Tibial nerve (tissue), 4 donors: ENCODE data around the gene PCLO. TPM values are rescaled to one million over a fixed set of nuclear protein-coding genes. Genes with fewer than 3 reads are reported as not detected.

ENCODE experiments used
- DNase-seq, 2 donors: peaks; one replicate each; pipeline ENCODE4 v3.0.0-alpha.2; 2019; ENCODE audit warnings: low spot score in 2 of 2
- H3K27ac ChIP-seq, 4 donors: fragments of 200-600 bp; sonication (generic) in 3 of 4; one replicate each; pipeline ENCODE4 v1.5.1; 2017 to 2019; ENCODE audit warnings: mild to moderate bottlenecking in 1 of 4
- H3K27me3 ChIP-seq, 2 donors: fragments of 200-600 bp; sonication (generic) in 1 of 2; one replicate each; pipeline versions ENCODE4 v1.5.1 to v1.6.0; 2017 to 2019
- H3K36me3 ChIP-seq, 3 donors: fragments of 200-600 bp; sonication (generic); one replicate each; pipeline ENCODE4 v1.5.1; 2018 to 2019
- H3K4me1 ChIP-seq, 4 donors: fragments of 200-600 bp; sonication (generic) in 3 of 4; one replicate each; pipeline ENCODE4 v1.5.1; 2017 to 2019
- H3K4me3 ChIP-seq, 4 donors: fragments of 200-600 bp; sonication (generic) in 3 of 4; one replicate each; pipeline ENCODE4 v1.5.1; 2017 to 2019; ENCODE audit warnings: mild to moderate bottlenecking in 1 of 4, moderate library complexity in 1 of 4
- H3K9me3 ChIP-seq, 4 donors: fragments of 200-600 bp; sonication (generic) in 3 of 4; one replicate each; pipeline ENCODE4 v1.5.1; 2017 to 2019
- EP300 ChIP-seq, 2 donors: sonication (generic); formaldehyde crosslinking; IDR thresholded peaks; one replicate each; pipeline ENCODE4 v1.6.1; 2017; ENCODE audit warnings: antibody characterized with exemption in 2 of 2, mild to moderate bottlenecking in 1 of 2
- POLR2A ChIP-seq, 2 donors: fragments of 450-650 bp; IDR thresholded peaks; one replicate each; pipeline ENCODE4 v1.6.1; 2017; ENCODE audit warnings: antibody characterized with exemption in 2 of 2, mild to moderate bottlenecking in 2 of 2, moderate library complexity in 2 of 2
- WGBS, 2 donors: methylation state at CpG; one replicate each; pipeline ENCODE4 v1.1.5; 2018; 5-methylcytosine and 5-hydroxymethylcytosine counted together
- total RNA-seq, 4 donors: library from RNA; depleted of rRNA; stranded (reverse); fragments of >200 nt; gene quantifications; one replicate each; pipeline ENCODE4 v1.1.0, GENCODE V29; 2016
- TF ChIP-seq, protein P1 (sequence below), 5 experiments: fragments of 200-600 bp in 3 of 5; fragments of 450-650 bp in 2 of 5; sonication (generic) in 3 of 5; IDR thresholded peaks; one replicate each; pipeline ENCODE4 v1.5.1; 2016 to 2019; ENCODE audit warnings: antibody characterized with exemption in 5 of 5, mild to moderate bottlenecking in 3 of 5, moderate library complexity in 2 of 5

PCLO gene
- total RNA-seq, 4 donors from 2014 or later: under 0.01 to 0.78 (median 0.52) TPM

DNA sequence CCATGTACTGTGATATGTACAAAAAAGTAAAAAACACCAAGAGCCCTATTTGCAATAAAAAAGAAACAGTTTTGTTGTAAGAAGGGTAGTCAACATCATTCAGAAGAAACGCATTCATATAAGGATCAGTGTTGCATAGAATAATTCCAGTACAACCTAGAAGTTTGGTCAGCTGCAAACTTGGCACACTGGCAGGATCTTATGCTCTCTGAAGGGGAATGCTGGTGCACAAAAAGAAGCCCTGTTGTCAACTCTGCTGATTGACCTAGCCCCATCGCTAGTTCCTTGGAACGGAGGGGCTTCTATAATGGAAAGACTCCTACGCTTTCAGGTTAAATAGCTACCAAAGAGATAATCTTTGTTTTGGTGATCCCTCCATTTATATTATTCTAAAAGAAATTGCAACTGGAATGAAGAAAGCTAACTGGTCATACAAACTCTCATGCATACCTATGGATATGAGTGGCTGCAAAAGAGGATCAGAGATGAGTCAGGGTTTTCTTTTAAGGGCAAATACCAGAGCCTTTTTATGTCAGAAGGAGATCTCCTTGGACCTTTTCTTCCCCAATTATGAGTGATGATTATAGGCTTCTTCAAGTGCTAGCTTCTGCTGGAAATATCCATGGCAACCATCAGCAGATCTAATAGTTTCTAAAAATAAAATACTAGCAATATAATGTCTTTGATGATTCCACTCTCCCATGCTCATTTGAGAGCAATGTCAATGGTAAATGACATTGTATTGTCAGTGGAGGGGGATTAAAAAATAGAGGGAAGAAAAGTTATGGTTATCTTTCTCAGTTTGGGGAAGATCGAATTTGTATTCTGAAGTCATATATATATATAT lies 406.8 kb downstream of the PCLO start:
- no peaks in the 10 kb centered on the region for H3K27me3 ChIP-seq
- no peaks in the 10 kb centered on the region for H3K36me3 ChIP-seq
- H3K4me3 ChIP-seq: no peak overlapping the region
- no peaks in the 10 kb centered on the region for H3K9me3 ChIP-seq
- H3K4me1 ChIP-seq: no peaks in the 10 kb centered on the region
- no peak for DNase-seq
- TF ChIP-seq POLR2A (IDR thresholded peaks at IDR 0.05) (no peak), EP300 (IDR thresholded peaks at IDR 0.05) (no peak)
- TF ChIP-seq, protein P1, sequence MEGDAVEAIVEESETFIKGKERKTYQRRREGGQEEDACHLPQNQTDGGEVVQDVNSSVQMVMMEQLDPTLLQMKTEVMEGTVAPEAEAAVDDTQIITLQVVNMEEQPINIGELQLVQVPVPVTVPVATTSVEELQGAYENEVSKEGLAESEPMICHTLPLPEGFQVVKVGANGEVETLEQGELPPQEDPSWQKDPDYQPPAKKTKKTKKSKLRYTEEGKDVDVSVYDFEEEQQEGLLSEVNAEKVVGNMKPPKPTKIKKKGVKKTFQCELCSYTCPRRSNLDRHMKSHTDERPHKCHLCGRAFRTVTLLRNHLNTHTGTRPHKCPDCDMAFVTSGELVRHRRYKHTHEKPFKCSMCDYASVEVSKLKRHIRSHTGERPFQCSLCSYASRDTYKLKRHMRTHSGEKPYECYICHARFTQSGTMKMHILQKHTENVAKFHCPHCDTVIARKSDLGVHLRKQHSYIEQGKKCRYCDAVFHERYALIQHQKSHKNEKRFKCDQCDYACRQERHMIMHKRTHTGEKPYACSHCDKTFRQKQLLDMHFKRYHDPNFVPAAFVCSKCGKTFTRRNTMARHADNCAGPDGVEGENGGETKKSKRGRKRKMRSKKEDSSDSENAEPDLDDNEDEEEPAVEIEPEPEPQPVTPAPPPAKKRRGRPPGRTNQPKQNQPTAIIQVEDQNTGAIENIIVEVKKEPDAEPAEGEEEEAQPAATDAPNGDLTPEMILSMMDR (IDR thresholded peaks at IDR 0.05): no peak
- 92 to 94% methylated on average over 5 of the region's 5 CpGs for WGBS, 2 donors
- no peak overlapping the region for H3K27ac ChIP-seq

GRCh38 chr7:82750007-82750406 lies 412.7 kb downstream of the PCLO start:
- H3K27ac ChIP-seq: no peak overlapping the region
- H3K27me3 ChIP-seq: no peaks in the 10 kb centered on the region
- no peaks in the 10 kb centered on the region for H3K36me3 ChIP-seq
- no peaks in the 10 kb centered on the region for H3K4me1 ChIP-seq
- H3K4me3 ChIP-seq: no peak overlapping the region
- TF ChIP-seq POLR2A (IDR thresholded peaks at IDR 0.05): no peak
- TF ChIP-seq, protein P1 (IDR thresholded peaks at IDR 0.05): no peak
- no peak for TF ChIP-seq EP300 (IDR thresholded peaks at IDR 0.05)
- no peak for DNase-seq
- 70 to 75% methylated on average over 2 of the region's 2 CpGs for WGBS, 2 donors
- no peaks in the 10 kb centered on the region for H3K9me3 ChIP-seq

DNA sequence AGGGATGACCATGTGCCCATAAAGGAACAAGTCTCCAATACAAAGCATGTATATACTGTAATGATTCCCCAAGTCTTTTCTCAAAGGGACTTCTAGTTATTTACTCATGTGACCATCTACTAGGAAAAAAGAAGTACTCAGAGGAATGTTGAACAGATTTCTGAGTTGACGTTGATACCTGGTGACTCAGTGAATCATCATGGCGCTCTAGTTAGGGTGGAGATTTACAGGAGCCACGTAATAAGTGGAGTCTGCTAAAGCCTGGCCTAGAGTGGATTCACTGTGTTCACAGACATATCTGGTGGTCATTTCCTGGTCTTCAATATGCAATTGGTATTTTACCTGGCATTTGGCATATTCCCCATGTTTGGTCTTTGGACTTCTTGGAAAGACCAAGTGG lies 416.9 kb downstream of the PCLO start:
- no peaks in the 10 kb centered on the region for H3K27me3 ChIP-seq
- no peak for TF ChIP-seq EP300 (IDR thresholded peaks at IDR 0.05)
- TF ChIP-seq, protein P1 (IDR thresholded peaks at IDR 0.05): no peak
- no peak for TF ChIP-seq POLR2A (IDR thresholded peaks at IDR 0.05)
- no peaks in the 10 kb centered on the region for H3K9me3 ChIP-seq
- no peak overlapping the region for H3K4me3 ChIP-seq
- H3K27ac ChIP-seq: no peak overlapping the region
- no peaks in the 10 kb centered on the region for H3K36me3 ChIP-seq
- 69 to 92% methylated on average over 3 of the region's 3 CpGs for WGBS, 2 donors
- no peak for DNase-seq
- no peaks in the 10 kb centered on the region for H3K4me1 ChIP-seq

DNA sequence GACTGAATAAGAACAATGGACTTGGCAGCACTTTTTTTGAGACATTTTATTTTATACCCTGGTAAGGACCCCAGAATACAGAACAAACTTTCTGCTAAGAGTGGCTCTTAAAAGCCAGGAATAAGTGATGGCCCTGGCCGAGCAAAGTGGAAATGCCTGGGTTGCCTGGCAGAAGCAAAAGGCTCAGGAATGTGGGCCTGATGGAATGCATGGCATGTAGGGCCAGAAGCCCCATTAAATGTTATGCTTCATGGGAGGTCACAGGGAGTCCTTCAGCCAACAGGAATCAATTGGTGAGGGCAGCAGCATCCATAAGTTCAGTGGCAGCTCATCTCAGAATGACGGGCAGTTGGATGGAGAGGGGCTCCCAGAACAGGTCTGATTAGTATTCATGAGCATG lies 417.6 kb downstream of the PCLO start:
- no peak overlapping the region for H3K27ac ChIP-seq
- H3K4me1 ChIP-seq: no peaks in the 10 kb centered on the region
- no peaks in the 10 kb centered on the region for H3K9me3 ChIP-seq
- no peak overlapping the region for H3K4me3 ChIP-seq
- no peaks in the 10 kb centered on the region for H3K27me3 ChIP-seq
- TF ChIP-seq POLR2A (IDR thresholded peaks at IDR 0.05) (no peak), EP300 (IDR thresholded peaks at IDR 0.05) (no peak)
- TF ChIP-seq, protein P1 (IDR thresholded peaks at IDR 0.05): no peak
- H3K36me3 ChIP-seq: no peaks in the 10 kb centered on the region
- 34 to 40% methylated on average over 2 of the region's 2 CpGs for WGBS, 2 donors
- DNase-seq: no peak

DNA sequence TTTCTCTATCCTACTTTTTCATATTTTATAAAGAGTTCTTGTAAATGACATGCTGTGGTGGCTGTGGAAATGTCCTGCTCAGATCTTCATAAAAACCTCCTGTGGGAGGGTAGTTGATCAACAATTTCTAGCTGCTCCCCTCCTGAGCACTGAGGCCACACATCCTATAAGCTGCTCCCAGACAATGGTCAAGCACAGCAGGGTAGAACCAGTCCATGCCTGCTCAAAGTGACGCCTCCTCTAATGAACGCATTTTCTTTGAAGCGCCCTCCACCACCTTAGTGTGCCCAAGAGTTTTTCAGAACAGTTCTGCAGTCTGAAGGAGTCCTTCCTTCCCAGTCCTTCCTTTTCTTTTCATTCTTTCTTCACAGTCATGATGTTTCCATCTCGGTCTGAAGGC lies 420.5 kb downstream of the PCLO start:
- no peaks in the 10 kb centered on the region for H3K36me3 ChIP-seq
- no peaks in the 10 kb centered on the region for H3K9me3 ChIP-seq
- no peak for TF ChIP-seq POLR2A (IDR thresholded peaks at IDR 0.05)
- TF ChIP-seq EP300 (IDR thresholded peaks at IDR 0.05): no peak
- TF ChIP-seq, protein P1 (IDR thresholded peaks at IDR 0.05): no peak
- H3K27ac ChIP-seq: no peak overlapping the region
- H3K4me3 ChIP-seq: no peak overlapping the region
- no peaks in the 10 kb centered on the region for H3K4me1 ChIP-seq
- WGBS, 2 donors: 78 to 81% methylated on average over 4 of the region's 4 CpGs
- H3K27me3 ChIP-seq: no peaks in the 10 kb centered on the region
- DNase-seq: no peak
